ENCODE data around the gene PPIP5K1. TPM values are rescaled to one million over a fixed set of nuclear protein-coding genes. Genes with fewer than 3 reads are reported as not detected.

The PPIP5K1 gene
- total RNA-seq, 1 experiment from 2014 or later = 16.9 TPM

GRCh38 chr15:43492266-43492665 is 97.7 kb downstream of the PPIP5K1 start:
- DNase-seq (ENCODE audit: low read depth) = no peak

GRCh38 chr15:43489191-43489590 is 100.8 kb downstream of the PPIP5K1 start:
- no peak for DNase-seq (ENCODE audit: low read depth)

GRCh38 chr15:43488790-43489189 is 101.2 kb downstream of the PPIP5K1 start:
- DNase-seq (ENCODE audit: low read depth) = no peak

GRCh38 chr15:43487271-43487895 is 102.6 kb downstream of the PPIP5K1 start:
- DNase-seq (ENCODE audit: low read depth) = no peak

GRCh38 chr15:43484455-43484854 is 105.6 kb downstream of the PPIP5K1 start:
- no peak for DNase-seq (ENCODE audit: low read depth)

Other genes starting within 250 kb of the PPIP5K1 start
- gene ZSCAN29, start 219.2 kb downstream of the PPIP5K1 start, total RNA-seq (2014; rRNA removed; shearing (Covaris generic)) = 12.7 and 13.4 TPM in 2 replicates
- gene TUBGCP4, start 219.1 kb downstream of the PPIP5K1 start, total RNA-seq (2014; rRNA removed; shearing (Covaris generic)) = 16.9 and 17.6 TPM in 2 replicates
- 25.4 and 26.7 TPM in 2 replicates for gene TP53BP1, start 97.1 kb downstream of the PPIP5K1 start, total RNA-seq (2014; rRNA removed; shearing (Covaris generic))
- gene MAP1A, start 72.6 kb downstream of the PPIP5K1 start, total RNA-seq (2014; rRNA removed; shearing (Covaris generic)) = 1.6 and 2.4 TPM in 2 replicates
- not detected in 2 replicates for gene CKMT1B, start 3.8 kb upstream of the PPIP5K1 start, total RNA-seq (2014; rRNA removed; shearing (Covaris generic))
- gene STRC, start 28.6 kb upstream of the PPIP5K1 start, total RNA-seq (2014; rRNA removed; shearing (Covaris generic)) = not detected in 2 replicates
- gene CATSPER2, start 58.6 kb upstream of the PPIP5K1 start, total RNA-seq (2014; rRNA removed; shearing (Covaris generic)) = 0.60 and 1.9 TPM in 2 replicates
- 0.24 TPM in 1 of 2 replicates, not detected in the other for gene CKMT1A, start 103.7 kb upstream of the PPIP5K1 start, total RNA-seq (2014; rRNA removed; shearing (Covaris generic))
- gene PDIA3, start 156.2 kb upstream of the PPIP5K1 start, total RNA-seq (2014; rRNA removed; shearing (Covaris generic)) = 303 and 323 TPM in 2 replicates
- gene ELL3, start 186.8 kb upstream of the PPIP5K1 start, total RNA-seq (2014; rRNA removed; shearing (Covaris generic)) = 1.2 and 4.3 TPM in 2 replicates
- 1,696 and 1,842 TPM in 2 replicates for gene SERF2, start 202.1 kb upstream of the PPIP5K1 start, total RNA-seq (2014; rRNA removed; shearing (Covaris generic))
- gene SERINC4, start 210.0 kb upstream of the PPIP5K1 start, total RNA-seq (2014; rRNA removed; shearing (Covaris generic)) = not detected in 2 replicates
- gene HYPK, start 210.4 kb upstream of the PPIP5K1 start, total RNA-seq (2014; rRNA removed; shearing (Covaris generic)) = 18.4 and 20.8 TPM in 2 replicates
- 43.5 and 46.4 TPM in 2 replicates for gene MFAP1, start 234.5 kb upstream of the PPIP5K1 start, total RNA-seq (2014; rRNA removed; shearing (Covaris generic))
- gene WDR76, start 236.8 kb upstream of the PPIP5K1 start, total RNA-seq (2014; rRNA removed; shearing (Covaris generic)) = 52.4 and 58.3 TPM in 2 replicates